KMS-11 (cell line): ENCODE data around the gene SURF4.
"Not testable (repeated sequence)": the region's sequence is repeated elsewhere in the genome, so short reads cannot be mapped to it uniquely, and the experiment has no call there.

ENCODE experiments used
- H2AFZ ChIP-seq: fragments of 200-600 bp; sonication (generic); 2 replicates; pipeline ENCODE4 v1.6.1; 2016; ENCODE audit warnings: antibody characterized with exemption, mixed run types, low read depth
- H3K27ac ChIP-seq: fragments of 200-600 bp; sonication (generic); 2 replicates; pipeline ENCODE4 v1.6.1; 2016; ENCODE audit warnings: mild to moderate bottlenecking, mixed run types
- H3K27me3 ChIP-seq: fragments of 200-600 bp; sonication (generic); 2 replicates; pipeline ENCODE4 v1.6.1; 2017; ENCODE audit warnings: mild to moderate bottlenecking, low read depth, mixed run types, moderate library complexity; ENCODE audit not compliant: insufficient read depth
- H3K36me3 ChIP-seq: fragments of 200-600 bp; sonication (generic); 2 replicates; pipeline ENCODE4 v1.6.1; 2017; ENCODE audit warnings: mild to moderate bottlenecking, mixed run types; ENCODE audit not compliant: insufficient read depth
- H3K4me1 ChIP-seq: fragments of 200-600 bp; sonication (generic); 2 replicates; pipeline ENCODE4 v1.6.1; 2016; ENCODE audit warnings: mild to moderate bottlenecking, low read depth, mixed run types; ENCODE audit not compliant: poor library complexity, severe bottlenecking
- H3K4me2 ChIP-seq: fragments of 200-600 bp; sonication (generic); 2 replicates; pipeline ENCODE4 v1.7.0; 2016; ENCODE audit warnings: mild to moderate bottlenecking, mixed run types
- H3K4me3 ChIP-seq: fragments of 200-600 bp; sonication (generic); IDR thresholded peaks from 2 replicates; pipeline ENCODE4 v1.6.1; 2017; ENCODE audit warnings: low read depth, low read length, mixed read lengths; ENCODE audit not compliant: insufficient read depth
- H3K79me2 ChIP-seq: fragments of 200-600 bp; sonication (generic); 2 replicates; pipeline ENCODE4 v1.6.1; 2016; ENCODE audit warnings: low read depth, mixed run types; ENCODE audit not compliant: insufficient read depth
- H3K9ac ChIP-seq: fragments of 200-600 bp; sonication (generic); 2 replicates; pipeline ENCODE4 v1.6.1; 2016; ENCODE audit warnings: mild to moderate bottlenecking, mixed run types
- H4K20me1 ChIP-seq: fragments of 200-600 bp; sonication (generic); 2 replicates; pipeline ENCODE4 v1.6.1; 2016; ENCODE audit warnings: mild to moderate bottlenecking, mixed run types; ENCODE audit not compliant: insufficient read depth
- TF ChIP-seq, protein P1 (sequence below): fragments of 200-600 bp; sonication (generic); conservative IDR thresholded peaks from 2 replicates; pipeline ENCODE4 v1.6.1; 2017; ENCODE audit warnings: low read depth, mild to moderate bottlenecking, antibody characterized with exemption, low read length, moderate library complexity, mixed read lengths

SURF4 gene

DNA sequence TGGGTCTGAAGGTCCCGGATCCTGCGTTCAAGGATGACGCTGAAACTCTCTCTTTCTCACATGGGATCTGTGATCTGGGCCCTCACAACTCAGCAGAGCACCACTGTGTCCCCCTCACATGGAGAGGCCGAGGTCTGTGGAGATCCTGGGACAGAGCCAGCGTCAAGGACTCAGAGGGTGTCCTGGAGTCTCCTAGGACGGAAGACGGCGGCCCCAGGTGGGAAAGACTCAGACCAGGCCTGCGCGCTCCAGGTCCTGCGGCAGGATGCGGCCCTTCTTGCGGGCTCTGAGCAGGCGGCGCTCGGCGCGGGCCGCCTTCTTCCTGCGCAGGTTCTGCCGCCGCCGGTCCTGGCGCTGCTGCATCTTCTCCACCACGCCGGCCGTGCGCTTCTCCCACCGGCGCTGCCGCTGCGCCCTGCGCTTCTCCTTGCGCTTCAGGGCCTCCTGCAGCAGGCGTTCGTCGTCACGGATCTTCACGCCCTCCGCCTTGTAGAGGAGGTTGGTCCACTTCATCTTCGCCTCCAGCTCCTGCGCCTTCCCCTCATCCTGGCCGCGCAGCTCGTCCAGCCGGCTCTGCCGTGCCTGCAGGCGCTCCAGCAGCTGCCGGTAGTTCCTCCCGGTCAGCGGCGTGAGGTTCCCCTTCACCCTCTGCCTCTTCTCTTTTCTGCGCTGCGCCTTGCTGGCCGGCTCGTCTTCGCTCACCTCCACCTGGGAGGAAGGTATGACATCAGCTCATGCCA, 44.0 kb downstream of the SURF4 start:
- Histone ChIP-seq H3K36me3 (no peaks in the 10 kb centered on the region), H3K27ac (no peak overlapping the region), H3K9ac (no peak overlapping the region), H3K79me2 (peaks cover 9% of the 10 kb centered on the region; the same call in 1 of the 2 replicates), H4K20me1 (no peaks in the 10 kb centered on the region), H3K4me2 (no peak overlapping the region), H3K4me1 (peaks cover 10% of the 10 kb centered on the region), H3K27me3 (peaks cover 7% of the 10 kb centered on the region; the same call in 1 of the 2 replicates), H2AFZ (no peak overlapping the region), H3K4me3 (no peak overlapping the region)
- TF ChIP-seq, protein P1, sequence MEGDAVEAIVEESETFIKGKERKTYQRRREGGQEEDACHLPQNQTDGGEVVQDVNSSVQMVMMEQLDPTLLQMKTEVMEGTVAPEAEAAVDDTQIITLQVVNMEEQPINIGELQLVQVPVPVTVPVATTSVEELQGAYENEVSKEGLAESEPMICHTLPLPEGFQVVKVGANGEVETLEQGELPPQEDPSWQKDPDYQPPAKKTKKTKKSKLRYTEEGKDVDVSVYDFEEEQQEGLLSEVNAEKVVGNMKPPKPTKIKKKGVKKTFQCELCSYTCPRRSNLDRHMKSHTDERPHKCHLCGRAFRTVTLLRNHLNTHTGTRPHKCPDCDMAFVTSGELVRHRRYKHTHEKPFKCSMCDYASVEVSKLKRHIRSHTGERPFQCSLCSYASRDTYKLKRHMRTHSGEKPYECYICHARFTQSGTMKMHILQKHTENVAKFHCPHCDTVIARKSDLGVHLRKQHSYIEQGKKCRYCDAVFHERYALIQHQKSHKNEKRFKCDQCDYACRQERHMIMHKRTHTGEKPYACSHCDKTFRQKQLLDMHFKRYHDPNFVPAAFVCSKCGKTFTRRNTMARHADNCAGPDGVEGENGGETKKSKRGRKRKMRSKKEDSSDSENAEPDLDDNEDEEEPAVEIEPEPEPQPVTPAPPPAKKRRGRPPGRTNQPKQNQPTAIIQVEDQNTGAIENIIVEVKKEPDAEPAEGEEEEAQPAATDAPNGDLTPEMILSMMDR, result no peak

DNA sequence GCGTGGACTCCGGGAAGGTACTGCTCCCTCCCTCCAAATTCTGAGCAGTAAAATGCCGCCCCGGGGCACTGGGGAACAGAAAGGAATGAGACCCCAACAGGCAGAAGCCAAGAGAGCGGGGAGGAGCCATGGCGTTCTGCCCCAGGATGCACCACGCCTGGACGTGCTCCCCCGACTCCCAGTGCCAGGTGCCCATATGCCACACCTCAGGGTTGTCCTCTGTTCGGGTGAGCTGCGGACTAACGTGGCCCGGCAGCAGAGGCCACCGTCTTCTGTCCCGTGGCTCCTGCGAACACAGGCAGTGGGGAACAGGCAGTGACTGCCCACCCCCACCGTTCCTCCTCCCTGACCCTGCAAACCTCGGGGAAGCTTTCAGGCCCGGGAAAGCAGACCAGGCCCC, 44.6 kb downstream of the SURF4 start:
- TF ChIP-seq, protein P1, result no peak
- Histone ChIP-seq H3K9ac (no peak overlapping the region), H2AFZ (no peak overlapping the region), H3K4me3 (no peak overlapping the region), H3K4me1 (peaks cover 10% of the 10 kb centered on the region), H3K27ac (no peak overlapping the region), H3K79me2 (peaks cover 9% of the 10 kb centered on the region; the same call in 1 of the 2 replicates), H3K27me3 (peaks cover 8% of the 10 kb centered on the region; the same call in 1 of the 2 replicates), H3K36me3 (no peaks in the 10 kb centered on the region), H3K4me2 (no peak overlapping the region), H4K20me1 (no peaks in the 10 kb centered on the region)

DNA sequence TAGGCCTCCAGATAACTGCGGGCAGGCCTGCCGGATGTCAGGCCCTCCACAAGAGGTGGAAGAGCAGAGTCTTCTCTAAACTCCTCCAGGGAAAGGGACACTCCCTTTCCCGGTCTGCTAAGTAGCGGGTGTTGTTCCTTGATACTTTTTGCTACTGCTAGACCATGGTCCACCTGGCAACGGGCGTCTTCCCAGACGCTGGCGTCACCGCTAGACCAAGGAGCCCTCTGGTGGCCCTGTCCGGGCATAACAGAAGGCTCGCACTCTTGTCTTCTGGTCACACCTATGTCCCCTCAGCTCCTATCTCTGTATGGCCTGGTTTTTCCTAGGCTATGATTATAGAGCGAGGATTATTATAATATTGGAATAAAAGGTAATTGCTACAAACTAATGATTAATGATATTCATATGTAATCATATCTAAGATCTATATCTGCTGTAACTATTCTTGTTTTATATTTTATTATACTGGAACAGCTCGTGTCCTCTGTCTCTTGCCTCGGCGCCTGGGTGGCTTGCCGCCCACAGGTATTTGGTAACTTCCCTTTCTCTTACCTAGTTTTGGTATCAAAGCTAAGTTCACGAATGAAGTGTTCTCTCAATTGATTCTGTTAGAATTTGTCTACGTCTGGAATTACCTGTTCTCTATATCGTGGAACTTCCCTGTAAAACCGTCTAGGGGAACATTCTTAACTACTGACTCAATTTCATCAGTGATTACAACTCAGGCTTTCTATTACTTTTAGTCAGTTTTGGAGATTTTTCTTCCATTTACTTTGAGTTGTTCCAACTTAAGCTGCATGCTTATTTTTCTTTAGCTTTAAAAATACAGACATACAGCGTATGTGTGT, 46.3 kb downstream of the SURF4 start:
- not testable (repeated sequence) for H4K20me1 ChIP-seq

DNA sequence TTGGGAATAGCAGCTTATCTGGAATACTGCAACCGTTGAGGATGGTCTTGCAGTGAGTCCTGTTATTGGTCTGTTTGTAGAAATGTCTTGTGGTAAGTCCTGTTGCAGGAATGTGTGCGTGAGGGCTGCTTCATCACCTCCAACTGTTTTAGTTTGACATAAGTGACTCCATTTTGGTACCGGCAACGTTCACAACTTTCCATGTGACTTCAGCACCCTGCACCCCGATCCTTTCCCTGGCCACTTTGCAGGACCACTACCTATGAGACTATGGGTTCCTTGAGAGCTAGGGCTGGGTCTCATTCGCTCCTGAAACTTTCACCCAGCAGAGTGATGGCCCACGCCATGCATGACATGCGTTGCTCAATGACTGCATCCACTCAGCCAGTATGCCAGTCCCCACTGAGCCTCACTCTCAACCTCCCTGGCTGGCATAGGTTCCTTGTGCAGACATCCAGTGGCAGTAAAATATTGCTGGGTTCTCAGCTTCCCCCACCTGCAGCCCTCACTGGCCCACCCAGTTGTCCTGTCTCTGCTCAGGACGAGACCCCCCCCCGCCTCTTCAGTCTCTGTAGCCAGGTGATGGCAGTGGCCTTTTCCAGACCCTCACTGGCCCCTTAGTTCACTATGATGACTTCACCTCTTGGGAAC, 47.9 kb downstream of the SURF4 start:
- Histone ChIP-seq H3K4me3 (no peak overlapping the region), H3K27ac (no peak overlapping the region), H3K9ac (no peak overlapping the region), H3K4me1 (no peaks in the 10 kb centered on the region), H3K27me3 (peaks cover 37% of the 10 kb centered on the region), H3K79me2 (no peaks in the 10 kb centered on the region), H3K4me2 (no peak overlapping the region), H3K36me3 (no peaks in the 10 kb centered on the region), H2AFZ (no peak overlapping the region), H4K20me1 (no peaks in the 10 kb centered on the region)
- TF ChIP-seq, protein P1, result no peak

More for the DNA sequence above, 46.3 kb downstream of the SURF4 start:
- peaks cover 22% of the 10 kb centered on the region; the same call in 1 of the 2 replicates for H3K27me3 ChIP-seq
- not testable (repeated sequence) for H3K9ac ChIP-seq, H3K4me2 ChIP-seq, H3K36me3 ChIP-seq, H3K79me2 ChIP-seq, H2AFZ ChIP-seq, H3K4me1 ChIP-seq, H3K4me3 ChIP-seq, H3K27ac ChIP-seq

DNA sequence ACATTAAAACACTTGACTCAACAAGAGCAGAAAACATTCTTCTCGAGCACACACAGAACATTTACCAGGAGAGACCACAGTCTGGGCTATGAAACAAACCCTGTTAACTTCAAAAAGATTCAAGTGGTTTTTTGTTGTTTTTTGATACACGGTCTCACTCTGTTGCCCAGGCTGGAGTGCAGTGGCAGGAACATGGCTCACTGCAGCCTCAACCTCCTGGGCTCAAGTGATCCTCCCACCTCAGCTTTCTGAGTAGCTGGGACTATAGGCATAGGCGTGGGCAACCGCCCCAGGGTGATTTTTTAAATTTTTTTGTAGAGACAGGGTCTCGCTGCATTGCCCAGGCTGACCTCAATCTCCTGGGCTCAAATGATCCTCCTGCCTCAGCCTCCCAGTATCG, 48.8 kb downstream of the SURF4 start:
- H3K27me3 ChIP-seq, result peaks cover 44% of the 10 kb centered on the region
- not testable (repeated sequence) for H2AFZ ChIP-seq, H3K9ac ChIP-seq, H3K4me2 ChIP-seq, H3K4me1 ChIP-seq, H3K36me3 ChIP-seq, H4K20me1 ChIP-seq, H3K79me2 ChIP-seq, H3K27ac ChIP-seq, H3K4me3 ChIP-seq
